Stimulated activated CD4-positive, alpha-beta T cell treated with anti-CD3 and anti-CD28 coated beads, TNF-alpha, amount 100 ng/mL, for 24 hours (primary cell): ENCODE data around the gene HSPA2.
"Not testable (repeated sequence)": the region's sequence is repeated elsewhere in the genome, so short reads cannot be mapped to it uniquely, and the experiment has no call there.

Experiments used
- DNase-seq, 3 experiments: peaks; one replicate each; pipeline ENCODE4 v3.0.0-alpha.2; 2020; ENCODE audit warnings: low read depth in 3 of 3

Gene HSPA2

GRCh38 chr14:64558216-64558615, 17.7 kb downstream of the HSPA2 start:
- not testable (repeated sequence) for DNase-seq

DNA sequence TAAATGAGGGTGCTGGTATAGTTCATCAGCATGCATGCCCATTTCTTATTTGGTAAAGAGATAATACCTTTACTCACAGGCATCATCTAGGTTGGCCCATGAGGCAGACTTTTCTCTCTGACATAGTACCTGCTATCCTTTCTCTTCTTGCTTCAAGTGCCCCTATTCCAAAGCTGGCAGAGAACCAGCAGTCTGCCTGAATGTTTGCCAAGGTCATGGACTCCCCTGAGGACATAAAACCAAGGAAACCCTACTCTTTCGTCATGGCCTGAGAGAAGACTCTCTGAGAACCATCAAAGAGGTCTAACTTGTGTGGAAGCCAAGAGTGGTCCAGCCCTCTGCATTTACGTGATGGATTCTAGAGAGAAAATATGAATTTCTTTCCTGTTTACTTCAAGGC, 21.1 kb downstream of the HSPA2 start:
- no peak for DNase-seq

DNA sequence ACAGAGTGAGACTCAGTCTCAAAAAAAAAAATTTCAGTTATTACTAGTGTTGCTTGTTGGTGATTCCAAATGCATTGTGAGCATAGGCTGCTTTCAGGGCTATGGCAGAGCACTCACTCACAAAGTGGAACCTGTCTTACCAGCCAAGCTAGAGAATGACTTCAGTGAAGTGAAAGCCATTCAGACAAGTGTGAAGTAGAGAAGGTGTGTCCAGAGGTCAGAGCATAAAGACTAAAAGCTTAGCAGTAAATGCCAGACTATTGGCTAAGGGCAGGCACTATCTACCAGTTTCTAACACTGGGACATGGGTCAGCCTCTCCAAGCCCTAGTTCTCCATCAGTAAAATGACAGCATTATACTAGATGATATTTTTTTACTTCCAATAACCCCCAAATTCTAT, 21.9 kb downstream of the HSPA2 start:
- DNase-seq, result no peak

DNA sequence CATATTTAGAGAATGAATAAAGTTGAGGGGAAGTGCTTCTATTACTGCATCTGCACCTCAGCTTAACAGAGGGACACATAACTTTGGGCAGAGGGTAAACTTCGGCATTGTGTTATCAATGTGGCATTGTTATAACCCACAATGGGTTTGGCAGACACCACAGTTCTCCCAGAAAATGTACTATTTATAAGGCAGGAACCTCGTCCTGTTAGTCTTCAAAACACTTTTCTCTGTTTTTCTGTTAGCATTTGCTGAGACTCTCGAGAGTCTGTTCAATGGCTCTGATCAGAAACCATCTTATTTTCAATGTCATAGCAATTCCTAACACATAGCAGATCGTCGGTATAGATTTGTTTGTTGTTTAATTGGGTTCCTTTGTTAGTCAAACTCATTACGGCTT, 23.2 kb downstream of the HSPA2 start:
- DNase-seq, result no peak

- DNase-seq, result no peak
These were observed 26.1 kb downstream of the HSPA2 start for GRCh38 chr14:64566651-64567122.

- DNase-seq, result no peak
These were observed 28.6 kb downstream of the HSPA2 start for GRCh38 chr14:64569138-64569631.

DNA sequence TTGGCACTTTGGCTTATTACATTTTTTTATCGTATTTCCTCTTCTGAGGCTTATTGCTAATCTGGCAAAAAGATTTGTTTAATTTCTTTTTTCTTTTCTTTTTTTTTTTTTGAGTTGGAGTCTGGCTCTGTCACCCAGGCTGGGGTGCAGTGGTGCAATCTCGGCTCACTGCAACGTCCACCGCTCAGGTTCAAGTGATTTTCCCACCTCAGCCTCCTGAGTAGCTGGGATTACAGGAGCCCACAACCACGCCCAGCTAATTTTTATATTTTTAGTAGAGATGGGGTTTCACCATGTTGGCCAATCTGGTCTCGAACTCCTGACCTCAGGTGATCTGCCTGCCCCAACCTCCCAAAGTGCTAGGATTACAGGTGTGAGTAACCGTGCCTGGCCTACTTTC, 29.1 kb downstream of the HSPA2 start:
- not testable (repeated sequence) for DNase-seq

- no peak for DNase-seq
These were observed 32.0 kb downstream of the HSPA2 start for GRCh38 chr14:64572386-64573104.

DNA sequence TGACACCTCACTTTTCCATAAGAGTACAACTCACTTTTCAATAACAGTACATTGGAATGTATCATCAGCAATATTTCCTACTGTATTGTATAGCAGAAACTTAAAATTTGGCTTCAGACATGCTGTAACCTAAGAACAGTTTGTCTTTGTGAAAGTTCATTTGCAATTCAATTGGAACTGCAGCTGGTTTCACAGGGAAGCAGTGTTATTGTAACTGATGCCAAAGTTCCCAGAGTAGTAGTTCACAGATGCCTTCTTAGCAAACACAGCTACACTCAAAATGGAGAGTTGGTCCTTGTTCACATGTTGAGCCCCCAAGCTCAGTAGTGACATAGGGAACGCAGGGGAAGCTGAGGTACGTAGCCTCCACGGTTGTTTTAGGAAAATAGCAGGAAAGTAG, 32.6 kb downstream of the HSPA2 start:
- DNase-seq, result no peak

DNA sequence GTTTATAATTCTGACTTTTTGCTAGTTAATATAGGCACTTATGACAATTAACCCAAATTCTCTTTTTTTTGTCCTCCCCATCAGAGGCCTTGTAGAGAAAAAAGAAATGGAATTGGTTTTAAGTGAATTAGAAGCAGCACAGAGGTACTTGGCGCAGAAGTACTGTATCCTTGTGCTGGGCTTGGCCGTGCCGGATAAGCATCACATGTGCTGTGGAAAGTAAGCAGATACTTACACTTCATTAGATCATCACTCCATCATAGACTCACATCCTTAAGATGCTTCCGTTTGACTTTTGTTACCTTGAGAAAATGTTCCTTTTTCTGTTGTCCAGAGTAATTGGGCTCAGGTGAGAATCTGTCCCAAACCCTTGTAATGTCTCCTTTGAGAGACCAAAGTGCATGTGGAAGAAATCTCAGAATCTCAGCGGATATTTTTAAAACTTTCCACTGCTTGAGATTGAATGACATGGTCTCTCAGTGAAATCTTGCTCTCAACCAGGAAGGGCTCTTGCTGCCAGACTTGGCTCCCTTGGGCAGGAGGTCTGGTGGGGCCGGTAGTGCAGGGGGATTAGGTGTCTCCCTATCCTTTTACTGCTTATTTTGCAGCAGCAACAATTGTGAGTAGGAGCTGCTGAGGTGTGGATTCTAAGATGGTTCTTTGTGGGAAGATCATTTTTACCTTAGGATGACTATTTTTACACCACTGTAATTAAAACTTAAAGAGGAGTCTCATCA, 34.0 kb downstream of the HSPA2 start:
- no peak for DNase-seq

DNA sequence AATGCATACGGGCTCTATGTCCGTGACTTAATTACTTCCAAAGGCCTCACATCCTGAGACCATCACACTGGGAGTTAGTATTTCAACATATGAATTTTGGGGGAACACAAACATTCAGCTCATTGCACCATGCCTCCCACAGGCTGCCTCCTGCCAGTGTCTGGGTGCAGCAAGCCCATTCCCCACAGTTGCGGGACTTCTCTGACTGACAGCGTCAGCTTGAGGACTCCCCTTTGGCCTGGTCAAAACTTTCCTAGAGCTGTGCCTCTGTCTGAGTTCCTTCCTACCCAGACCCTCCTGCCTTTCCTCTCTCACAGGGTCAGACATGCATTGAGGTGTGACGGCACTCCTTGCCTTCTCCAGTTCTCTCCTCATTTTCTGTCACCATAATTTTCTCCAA, 36.7 kb downstream of the HSPA2 start:
- DNase-seq, result no peak

DNA sequence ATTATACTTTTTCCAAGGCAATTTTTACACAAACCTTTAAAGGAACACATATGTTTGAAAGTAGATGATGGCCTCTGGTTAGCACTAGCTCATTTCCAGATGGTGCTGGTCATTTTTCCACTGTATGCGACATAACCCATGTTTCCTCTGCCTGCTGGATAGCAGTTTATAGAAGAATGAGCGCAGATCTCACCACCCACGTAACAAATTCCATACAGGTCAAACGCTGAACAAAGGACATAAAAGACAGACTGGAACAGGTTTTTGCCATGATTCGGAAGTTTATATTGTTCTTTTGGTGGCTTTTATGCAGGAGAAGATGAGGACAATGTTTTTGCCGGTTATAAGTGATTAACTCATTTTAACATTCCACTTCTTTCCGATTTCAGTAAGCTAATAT, 39.9 kb downstream of the HSPA2 start:
- no peak for DNase-seq

GRCh38 chr14:64581363-64581762, 40.8 kb downstream of the HSPA2 start:
- DNase-seq, result no peak

DNA sequence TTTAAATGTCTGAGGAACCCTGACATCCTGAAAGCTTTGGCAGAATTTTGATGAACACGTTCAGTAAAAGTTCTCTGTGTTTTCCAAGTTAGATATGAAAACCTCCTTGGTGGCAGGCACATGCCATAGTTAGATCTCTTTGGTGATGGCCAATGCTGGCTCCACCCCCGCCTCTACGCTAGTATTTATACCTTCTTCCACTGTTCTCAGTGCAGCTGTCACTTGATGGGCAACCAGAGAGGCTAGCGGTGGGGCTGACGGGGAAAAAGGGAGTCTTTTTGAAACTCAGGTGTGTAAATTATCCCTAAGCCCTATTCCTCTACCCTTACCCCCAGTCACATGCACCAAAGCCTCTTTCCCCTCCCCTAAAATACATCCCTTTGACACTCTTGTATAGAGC, 41.3 kb downstream of the HSPA2 start:
- no peak for DNase-seq

DNA sequence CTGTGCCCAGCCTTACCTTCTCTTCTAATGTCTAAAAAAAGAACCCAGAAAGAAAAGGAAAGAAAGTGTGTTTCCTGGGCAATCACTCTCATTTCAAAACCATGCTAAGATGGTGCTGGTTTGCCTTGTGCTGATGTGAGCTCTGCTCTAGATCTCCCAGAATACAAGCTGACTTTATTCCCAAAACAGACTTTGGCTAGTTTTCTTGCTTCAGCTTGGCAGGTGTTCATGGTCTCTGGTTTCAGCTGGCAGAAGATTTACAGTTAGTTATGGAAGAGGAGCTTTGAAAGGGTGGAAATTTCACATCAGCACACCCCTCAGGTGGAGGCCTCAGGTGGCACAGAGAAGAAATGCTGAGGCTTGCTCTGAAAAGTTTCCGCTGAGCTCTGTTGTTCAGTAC, 43.6 kb downstream of the HSPA2 start:
- DNase-seq, result no peak

- DNase-seq, result no peak
These were observed 51.3 kb downstream of the HSPA2 start for GRCh38 chr14:64591809-64592208.
